HepG2 (cell line): Measurements from ENCODE around the gene GPATCH3. TPM values are rescaled to one million over a fixed set of nuclear protein-coding genes. Genes with fewer than 3 reads are reported as not detected.
A peak's percentile ranks its signal among the peaks of the same experiment; 100 is the strongest.

Source experiments
- ATAC-seq: fragments of 200-7000 bp; cut with Tn5 transposase; 3 replicates; pipeline ENCODE4 v1.9.1; 2020; ENCODE audit warnings: mild to moderate bottlenecking, moderate library complexity
- Bru-seq: library from RNA; stranded (reverse); fragments of 400-500 nt; gene quantifications from one replicate; lab custom pipeline; 2021; lab: Mats Ljungman, UMichigan
- BruChase-seq, 2 experiments: library from RNA; stranded (reverse); fragments of 400-500 nt; gene quantifications; one replicate each; lab custom pipeline; 2021; lab: Mats Ljungman, UMichigan
- BruUV-seq: library from RNA; stranded (reverse); fragments of 400-500 nt; replicated peaks from 2 replicates; lab custom pipeline; 2021; lab: Mats Ljungman, UMichigan
- CTCF ChIA-PET: fragments of 300-600 bp; formaldehyde crosslinking; extraction: SDS; loops from one replicate; lab custom pipeline; 2021; ENCODE audit warnings: low total read pairs, inconsistent platforms, low intra/inter-chr PET ratio; lab: Yijun Ruan, JAX
- POLR2A ChIA-PET: fragments of 350-600 bp; sonication (Branson Sonifier 250); formaldehyde crosslinking; loops from one replicate; lab custom pipeline; 2020; ENCODE audit warnings: antibody characterized with exemption, inconsistent platforms; lab: Yijun Ruan, JAX
- DNase-seq: peaks from one replicate; pipeline ENCODE4 v3.0.0-alpha.2; 2015; ENCODE audit warnings: low spot score
- FAIRE-seq: peaks from 3 replicates; lab custom pipeline; 2011; peaks lifted over from hg19 to GRCh38; lab: Jason Lieb, UNC
- H2AFZ ChIP-seq: one replicate; pipeline ENCODE4 v1.6.1; 2011; ENCODE audit warnings: low read length, inconsistent platforms
- H3K27ac ChIP-seq: fragments of 300-600 bp; 3 replicates; pipeline ENCODE4 v1.8.0; 2011; ENCODE audit warnings: mixed run types, mild to moderate bottlenecking, mixed read lengths, low read length, inconsistent platforms; ENCODE audit not compliant: insufficient read depth; ENCODE audit errors: extremely low read length
- H3K27me3 ChIP-seq, 2 experiments: fragments of 200-600 bp in 1 of 2; 2 replicates in 1 of 2; 3 replicates in 1 of 2; pipeline versions ENCODE4 v1.6.0 to v1.8.0; 2011; ENCODE audit warnings: low read length in 2 of 2, mild to moderate bottlenecking in 2 of 2, moderate library complexity in 2 of 2, inconsistent platforms in 1 of 2; ENCODE audit not compliant: insufficient read depth in 2 of 2, control insufficient read depth in 1 of 2
- H3K36me3 ChIP-seq, 2 experiments: fragments of 200-600 bp in 1 of 2; replicated peaks in 1 of 2; 2 replicates in 1 of 2; 3 replicates in 1 of 2; pipeline versions ENCODE4 v1.5.1 to v1.8.0; 2011; ENCODE audit warnings: low read length in 2 of 2, inconsistent platforms in 1 of 2; ENCODE audit not compliant: insufficient read depth in 2 of 2, control insufficient read depth in 1 of 2
- H3K4me1 ChIP-seq: 2 replicates; pipeline ENCODE4 v1.5.1; 2012; ENCODE audit warnings: low read length, inconsistent platforms; ENCODE audit not compliant: insufficient read depth
- H3K4me2 ChIP-seq: 2 replicates; pipeline ENCODE4 v1.6.0; 2011; ENCODE audit warnings: low read depth, low read length, inconsistent platforms
- H3K4me3 ChIP-seq, 3 experiments: fragments of 200-600 bp in 1 of 3; sonication (generic), shearing (Covaris generic) in 1 of 3; replicated peaks in 1 of 3; 2 replicates each; pipeline ENCODE4 v1.5.1; 2011 to 2016; ENCODE audit warnings: low read length in 3 of 3, inconsistent platforms in 2 of 3, low read depth in 2 of 3, mild to moderate bottlenecking in 2 of 3, control low read depth in 1 of 3, mixed read lengths in 1 of 3; ENCODE audit not compliant: insufficient read depth in 1 of 3
- H3K79me2 ChIP-seq: one replicate; pipeline ENCODE4 v1.6.1; 2011; ENCODE audit warnings: low read length, inconsistent platforms; ENCODE audit not compliant: insufficient read depth
- H3K9ac ChIP-seq: 2 replicates; pipeline ENCODE4 v1.6.0; 2011; ENCODE audit warnings: mild to moderate bottlenecking, low read depth, low read length, inconsistent platforms; ENCODE audit not compliant: insufficient read depth
- H3K9me3 ChIP-seq: 2 replicates; pipeline ENCODE4 v1.5.1; 2012; ENCODE audit warnings: mild to moderate bottlenecking, low read length
- H4K20me1 ChIP-seq: 2 replicates; pipeline ENCODE4 v1.6.0; 2011; ENCODE audit warnings: inconsistent platforms, mild to moderate bottlenecking, low read length, moderate library complexity; ENCODE audit not compliant: insufficient read depth
- ATRX ChIP-seq: sonication (generic); formaldehyde crosslinking; IDR thresholded peaks from 2 replicates; pipeline ENCODE4 v1.4.0; 2020; ENCODE audit warnings: missing genetic modification reagents, borderline replicate concordance
- MTF2 ChIP-seq: sonication (generic); formaldehyde crosslinking; IDR thresholded peaks from 2 replicates; pipeline ENCODE4 v1.5.0; 2020; ENCODE audit warnings: missing genetic modification reagents, borderline replicate concordance
- NBN ChIP-seq: fragments of 450-650 bp; conservative IDR thresholded peaks from 2 replicates; pipeline ENCODE4 v1.6.1; 2017
- PHF21A ChIP-seq: sonication (generic); formaldehyde crosslinking; IDR thresholded peaks from 2 replicates; pipeline ENCODE4 v1.5.0; 2020; ENCODE audit warnings: mild to moderate bottlenecking, missing genetic modification reagents
- TBL1XR1 ChIP-seq: fragments of 150-350 bp; IDR thresholded peaks from 2 replicates; pipeline ENCODE4 v1.6.1; 2014; ENCODE audit warnings: borderline replicate concordance, low read length; ENCODE audit not compliant: partially characterized antibody
- XBP1 ChIP-seq: sonication (generic); formaldehyde crosslinking; IDR thresholded peaks from 2 replicates; pipeline ENCODE4 v1.5.0; 2020; ENCODE audit warnings: missing genetic modification reagents
- ZNF138 ChIP-seq: sonication (generic); formaldehyde crosslinking; IDR thresholded peaks from 2 replicates; pipeline ENCODE4 v1.5.0; 2020; ENCODE audit warnings: mild to moderate bottlenecking, low read depth, missing genetic modification reagents
- ZNF34 ChIP-seq: sonication (generic); formaldehyde crosslinking; IDR thresholded peaks from 2 replicates; pipeline ENCODE4 v1.4.0; 2020; ENCODE audit warnings: mild to moderate bottlenecking, missing genetic modification reagents, borderline replicate concordance
- ZNF563 ChIP-seq: sonication (generic); formaldehyde crosslinking; IDR thresholded peaks from 2 replicates; pipeline ENCODE4 v1.8.0; 2022; ENCODE audit warnings: mild to moderate bottlenecking, moderate library complexity, missing genetic modification reagents
- WGBS: methylation state at CpG from one replicate; pipeline ENCODE4 v1.1.6; 2017; ENCODE audit warnings: low lambda C conversion rate; 5-methylcytosine and 5-hydroxymethylcytosine counted together
- in situ Hi-C: cut with HindIII; loops from 2 replicates; pipeline ENCODE4 v1.10.0; 2017; ENCODE audit warnings: low pct_unique_long_range_greater_than_20kb; ENCODE audit not compliant: extremely low pct_ligation_motif_present
- intact Hi-C: fragments of 100-400 bp; cut with micrococcal nuclease; formaldehyde crosslinking; loops from one replicate; pipeline ENCODE4 v1.10.0; 2022; ENCODE audit not compliant: unreplicated experiment
- long read RNA-seq, 2 experiments: library from RNA in 1 of 2; library from polyadenylated mRNA in 1 of 2; stranded (forward) in 1 of 2; unstranded in 1 of 2; transcript quantifications; one replicate each; pipeline ENCODE4 v2.0.0, GENCODE V29; 2019 to 2022
- polyA minus RNA-seq, 3 experiments: library from RNA; depleted of rRNA, polyadenylated mRNA; stranded (reverse); fragments of >200 nt; gene quantifications; 2 replicates each; pipeline ENCODE4 v1.2.3, GENCODE V29; 2011; ENCODE audit warnings: low replicate concordance in 1 of 3
- polyA plus RNA-seq, 8 experiments: library from polyadenylated mRNA; depleted of rRNA in 3 of 8; stranded (reverse) in 7 of 8; unstranded in 1 of 8; fragments of >200 nt; fragmentation: Illumina TruSeq in 4 of 8; extraction: Trizol in 4 of 8; gene quantifications; 2 replicates each; pipeline versions ENCODE4 v1.2.1 to v1.2.3, GENCODE V29; 2011 to 2016; ENCODE audit warnings: low read depth in 4 of 8, missing spikeins in 1 of 8, mixed read lengths in 1 of 8; ENCODE audit not compliant: insufficient read depth in 1 of 8
- total RNA-seq, 5 experiments: library from RNA; depleted of rRNA; stranded (reverse); fragments of >200 nt; fragmentation: Illumina TruSeq; extraction: Trizol; gene quantifications; 2 replicates each; pipeline ENCODE4 v1.2.3, GENCODE V29; 2016; ENCODE audit warnings: low read depth in 1 of 5
- TF ChIP-seq, protein P1 (sequence below): sonication (generic); formaldehyde crosslinking; IDR thresholded peaks from 2 replicates; pipeline ENCODE4 v1.5.0; 2020; ENCODE audit warnings: mild to moderate bottlenecking, low read depth, missing genetic modification reagents, borderline replicate concordance
- TF ChIP-seq, protein P2 (sequence below): IDR thresholded peaks from 2 replicates; pipeline ENCODE4 v1.6.1; 2016; ENCODE audit warnings: control low read depth
- TF ChIP-seq, protein P3 (sequence below): sonication (generic); formaldehyde crosslinking; IDR thresholded peaks from 2 replicates; pipeline ENCODE4 v1.5.0; 2020; ENCODE audit warnings: missing genetic modification reagents

Gene GPATCH3, protein sequence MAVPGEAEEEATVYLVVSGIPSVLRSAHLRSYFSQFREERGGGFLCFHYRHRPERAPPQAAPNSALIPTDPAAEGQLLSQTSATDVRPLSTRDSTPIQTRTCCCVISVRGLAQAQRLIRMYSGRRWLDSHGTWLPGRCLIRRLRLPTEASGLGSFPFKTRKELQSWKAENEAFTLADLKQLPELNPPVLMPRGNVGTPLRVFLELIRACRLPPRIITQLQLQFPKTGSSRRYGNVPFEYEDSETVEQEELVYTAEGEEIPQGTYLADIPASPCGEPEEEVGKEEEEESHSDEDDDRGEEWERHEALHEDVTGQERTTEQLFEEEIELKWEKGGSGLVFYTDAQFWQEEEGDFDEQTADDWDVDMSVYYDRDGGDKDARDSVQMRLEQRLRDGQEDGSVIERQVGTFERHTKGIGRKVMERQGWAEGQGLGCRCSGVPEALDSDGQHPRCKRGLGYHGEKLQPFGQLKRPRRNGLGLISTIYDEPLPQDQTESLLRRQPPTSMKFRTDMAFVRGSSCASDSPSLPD
- total RNA-seq (2016; rRNA removed; fragmentation: Illumina TruSeq; extraction: Trizol) (11.0 and 12.5 TPM in 2 replicates), polyA plus RNA-seq (2011; rRNA removed) (6.8 and 8.3 TPM in 2 replicates), polyA minus RNA-seq (2011; rRNA and poly(A)+ RNA removed; ENCODE audit: low replicate concordance) (9.9 and 10.4 TPM in 2 replicates), Bru-seq, nascent RNA (percentile 71 among the genes with signal in this experiment), BruChase-seq, experiment 1, labeled RNA remaining after a 6-hour chase (percentile 78 among the genes with signal in this experiment), BruChase-seq, experiment 2, labeled RNA remaining after a 2-hour chase (percentile 80 among the genes with signal in this experiment)
- 1.6 and 3.3 TPM in 2 replicates for total RNA-seq (2016; cell fraction: cytosol; rRNA removed; fragmentation: Illumina TruSeq; extraction: Trizol; ENCODE audit: low read depth)
- 11.4 and 14.1 TPM in 2 replicates for total RNA-seq (2016; cell fraction: insoluble cytoplasmic fraction; rRNA removed; fragmentation: Illumina TruSeq; extraction: Trizol)
- total RNA-seq (2016; cell fraction: membrane; rRNA removed; fragmentation: Illumina TruSeq; extraction: Trizol): 8.6 and 9.5 TPM in 2 replicates
- 9.7 and 10.0 TPM in 2 replicates for total RNA-seq (2016; cell fraction: nucleus; rRNA removed; fragmentation: Illumina TruSeq; extraction: Trizol)
- 5.6 TPM in 2 replicates for polyA plus RNA-seq (2011; cell fraction: cytosol; rRNA removed)
- polyA plus RNA-seq (2011; cell fraction: nucleus; rRNA removed): 12.9 and 16.4 TPM in 2 replicates
- 7.4 and 8.5 TPM in 2 replicates for polyA plus RNA-seq (2012)
- polyA plus RNA-seq (2016; cell fraction: cytosol; fragmentation: Illumina TruSeq; extraction: Trizol; ENCODE audit: low read depth): 3.5 and 4.5 TPM in 2 replicates
- polyA plus RNA-seq (2016; cell fraction: insoluble cytoplasmic fraction; fragmentation: Illumina TruSeq; extraction: Trizol; ENCODE audit: low read depth): 12.3 and 14.3 TPM in 2 replicates
- polyA plus RNA-seq (2016; cell fraction: membrane; fragmentation: Illumina TruSeq; extraction: Trizol; ENCODE audit: low read depth): 6.7 and 7.6 TPM in 2 replicates
- polyA plus RNA-seq (2016; cell fraction: nucleus; fragmentation: Illumina TruSeq; extraction: Trizol; ENCODE audit: insufficient read depth, low read depth): 18.7 and 22.1 TPM in 2 replicates
- polyA minus RNA-seq (2011; cell fraction: cytosol; rRNA and poly(A)+ RNA removed): 4.6 and 4.9 TPM in 2 replicates
- polyA minus RNA-seq (2011; cell fraction: nucleus; rRNA and poly(A)+ RNA removed): 9.9 and 10.8 TPM in 2 replicates
- long read RNA-seq, experiment 1, transcript GPATCH3-201 (7 exons, 2,123 nt): major isoform, 22 of 23 reads
- long read RNA-seq, experiment 1, partial matches to known transcripts: 1 of 23 reads
- long read RNA-seq, experiment 1, other reads (novel, unspliced or antisense): 0 of 23 reads
- long read RNA-seq, experiment 2, transcript GPATCH3-201 (7 exons, 2,123 nt): major isoform, 9 of 33 reads
- long read RNA-seq, experiment 2, partial matches to known transcripts: 17 of 33 reads
- long read RNA-seq, experiment 2, other reads (novel, unspliced or antisense): 3 of 33 reads

DNA sequence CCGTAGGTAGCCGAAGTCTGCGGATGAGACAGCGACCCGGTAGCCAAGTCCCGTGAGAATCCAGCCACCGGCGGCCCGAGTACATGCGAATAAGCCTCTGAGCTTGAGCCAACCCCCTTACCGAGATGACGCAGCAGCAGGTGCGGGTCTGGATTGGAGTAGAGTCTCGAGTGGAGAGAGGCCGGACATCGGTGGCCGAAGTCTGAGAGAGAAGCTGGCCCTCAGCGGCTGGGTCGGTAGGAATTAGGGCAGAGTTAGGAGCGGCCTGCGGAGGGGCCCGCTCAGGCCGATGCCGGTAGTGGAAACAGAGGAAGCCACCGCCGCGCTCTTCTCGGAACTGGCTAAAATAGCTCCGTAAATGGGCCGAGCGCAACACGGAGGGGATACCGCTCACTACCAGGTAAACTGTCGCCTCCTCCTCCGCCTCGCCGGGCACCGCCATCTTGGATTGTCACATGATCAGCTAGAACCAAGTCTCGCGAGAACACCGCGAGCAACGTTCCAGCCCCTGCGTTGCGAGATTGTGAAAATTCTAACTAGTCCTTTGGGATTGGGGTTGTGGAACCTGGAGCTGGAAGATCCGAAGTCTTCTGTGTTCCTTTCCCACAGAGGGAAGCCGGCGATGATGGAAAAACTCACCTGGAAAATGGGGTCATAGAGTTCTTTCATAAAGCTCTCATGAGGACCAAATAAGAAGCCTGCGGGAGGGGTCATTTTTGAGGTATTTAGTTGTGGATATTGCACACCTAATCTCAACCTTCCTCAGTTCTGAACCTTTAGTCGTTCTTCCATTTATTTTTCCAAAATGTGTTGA lies at the start of gene GPATCH3:
GPATCH3 (minus strand) TSS at position 467 of the 814 bp plus-strand sequence; CDS start at position 442, 25 bp downstream.
- POLR2A ChIA-PET: interaction anchor here (0.8 to 6.8 kb wide), 23 partner anchors 9 to 208 kb away, joined by 3 to 152 read pairs (median 8); partner anchors contain the start of genes GPN2, KDF1, NR0B2 and NUDC
- TF ChIP-seq, protein P1, sequence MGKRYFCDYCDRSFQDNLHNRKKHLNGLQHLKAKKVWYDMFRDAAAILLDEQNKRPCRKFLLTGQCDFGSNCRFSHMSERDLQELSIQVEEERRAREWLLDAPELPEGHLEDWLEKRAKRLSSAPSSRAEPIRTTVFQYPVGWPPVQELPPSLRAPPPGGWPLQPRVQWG (CRISPR knock-in tag): no peak
- TF ChIP-seq, protein P2, sequence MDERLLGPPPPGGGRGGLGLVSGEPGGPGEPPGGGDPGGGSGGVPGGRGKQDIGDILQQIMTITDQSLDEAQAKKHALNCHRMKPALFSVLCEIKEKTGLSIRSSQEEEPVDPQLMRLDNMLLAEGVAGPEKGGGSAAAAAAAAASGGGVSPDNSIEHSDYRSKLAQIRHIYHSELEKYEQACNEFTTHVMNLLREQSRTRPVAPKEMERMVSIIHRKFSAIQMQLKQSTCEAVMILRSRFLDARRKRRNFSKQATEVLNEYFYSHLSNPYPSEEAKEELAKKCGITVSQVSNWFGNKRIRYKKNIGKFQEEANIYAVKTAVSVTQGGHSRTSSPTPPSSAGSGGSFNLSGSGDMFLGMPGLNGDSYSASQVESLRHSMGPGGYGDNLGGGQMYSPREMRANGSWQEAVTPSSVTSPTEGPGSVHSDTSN (CRISPR knock-in tag): no peak
- TF ChIP-seq ZNF563: peak; percentile 75; the same call in 1 of the 2 replicates
- TF ChIP-seq MTF2 (CRISPR knock-in tag): no peak
- peak; percentile 65 for TF ChIP-seq PHF21A (CRISPR knock-in tag)
- no peak for TF ChIP-seq XBP1 (CRISPR knock-in tag)
- TF ChIP-seq, protein P3, sequence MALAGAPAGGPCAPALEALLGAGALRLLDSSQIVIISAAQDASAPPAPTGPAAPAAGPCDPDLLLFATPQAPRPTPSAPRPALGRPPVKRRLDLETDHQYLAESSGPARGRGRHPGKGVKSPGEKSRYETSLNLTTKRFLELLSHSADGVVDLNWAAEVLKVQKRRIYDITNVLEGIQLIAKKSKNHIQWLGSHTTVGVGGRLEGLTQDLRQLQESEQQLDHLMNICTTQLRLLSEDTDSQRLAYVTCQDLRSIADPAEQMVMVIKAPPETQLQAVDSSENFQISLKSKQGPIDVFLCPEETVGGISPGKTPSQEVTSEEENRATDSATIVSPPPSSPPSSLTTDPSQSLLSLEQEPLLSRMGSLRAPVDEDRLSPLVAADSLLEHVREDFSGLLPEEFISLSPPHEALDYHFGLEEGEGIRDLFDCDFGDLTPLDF (CRISPR knock-in tag): no peak; the same call in 1 of the 2 replicates
- no peak for TF ChIP-seq NBN
- no peak for TF ChIP-seq ATRX (CRISPR knock-in tag)
- TF ChIP-seq ZNF34 (CRISPR knock-in tag): no peak
- peak; percentile 76; the same call in 1 of the 2 replicates for TF ChIP-seq ZNF138
- TF ChIP-seq TBL1XR1: no peak

More for the DNA sequence above, at the start of gene GPATCH3:
- Histone ChIP-seq H2AFZ (peak within 1 kb of the TSS; percentile 28), H3K4me2 (peak within 1 kb of the TSS; percentile 85), H4K20me1 (no peaks in the 10 kb centered on the region), H3K9ac (peak within 1 kb of the TSS; percentile 90), H3K4me1 (peaks cover 47% of the 10 kb centered on the region), H3K36me3 (peaks cover 7 to 18% of the 10 kb centered on the region in 2 experiments; a peak in 3 of 5 replicates), H3K79me2 (peaks cover 39% of the 10 kb centered on the region), H3K4me3 (peak within 1 kb of the TSS; percentile 76 to 94 (median 89)), H3K27ac (peak within 1 kb of the TSS; percentile 89), H3K27me3 (no peaks in the 10 kb centered on the region; a peak in 1 of 5 replicates), H3K9me3 (no peaks in the 10 kb centered on the region)
- CTCF ChIA-PET: no interaction called here
- ATAC-seq (peak; percentile 89), FAIRE-seq (peak; percentile 48), DNase-seq (peak; percentile 88)
- TSS peak; percentile 85 for BruUV-seq
- in situ Hi-C loops (no loop called here), intact Hi-C loops (loop anchor here (5.0 kb wide), 1 partner anchor 37 kb away; no protein-coding TSS in a partner anchor)
- 2% methylated on average over 18 of the region's 50 CpGs for WGBS
